HG02870 (cell line): ENCODE results near the gene TNNT1.

Experiments used
- ATAC-seq: cut with Tn5 transposase; IDR thresholded peaks from one replicate; pipeline ENCODE4 v1.9.1; 2021; ENCODE audit warnings: mild to moderate bottlenecking, moderate library complexity; ENCODE audit not compliant: unreplicated experiment

TNNT1 gene

GRCh38 chr19:55145232-55145631 is 3.8 kb downstream of the TNNT1 start:
- no peak for ATAC-seq

GRCh38 chr19:55141696-55142095 is 7.3 kb downstream of the TNNT1 start:
- ATAC-seq = no peak

DNA sequence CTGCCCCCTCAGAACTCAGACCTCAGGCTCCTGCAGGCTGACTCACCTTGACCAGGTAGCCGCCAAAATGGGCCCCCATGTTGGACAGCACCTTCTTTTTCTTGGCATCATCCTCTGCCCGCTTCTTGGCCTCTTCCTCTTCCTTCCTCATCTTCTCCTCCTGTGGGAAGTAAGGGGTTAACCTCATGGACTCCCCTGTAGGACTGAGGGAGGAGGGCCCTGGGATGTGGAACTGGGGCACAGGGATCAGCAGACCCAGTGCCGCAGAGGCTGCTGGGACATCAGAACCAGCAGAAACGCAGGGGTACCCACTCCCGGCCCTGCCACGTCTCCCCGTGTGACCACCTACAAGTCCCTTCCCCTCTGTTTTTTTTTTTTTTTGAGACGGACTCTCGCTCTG is 11.1 kb downstream of the TNNT1 start:
- no peak for ATAC-seq

DNA sequence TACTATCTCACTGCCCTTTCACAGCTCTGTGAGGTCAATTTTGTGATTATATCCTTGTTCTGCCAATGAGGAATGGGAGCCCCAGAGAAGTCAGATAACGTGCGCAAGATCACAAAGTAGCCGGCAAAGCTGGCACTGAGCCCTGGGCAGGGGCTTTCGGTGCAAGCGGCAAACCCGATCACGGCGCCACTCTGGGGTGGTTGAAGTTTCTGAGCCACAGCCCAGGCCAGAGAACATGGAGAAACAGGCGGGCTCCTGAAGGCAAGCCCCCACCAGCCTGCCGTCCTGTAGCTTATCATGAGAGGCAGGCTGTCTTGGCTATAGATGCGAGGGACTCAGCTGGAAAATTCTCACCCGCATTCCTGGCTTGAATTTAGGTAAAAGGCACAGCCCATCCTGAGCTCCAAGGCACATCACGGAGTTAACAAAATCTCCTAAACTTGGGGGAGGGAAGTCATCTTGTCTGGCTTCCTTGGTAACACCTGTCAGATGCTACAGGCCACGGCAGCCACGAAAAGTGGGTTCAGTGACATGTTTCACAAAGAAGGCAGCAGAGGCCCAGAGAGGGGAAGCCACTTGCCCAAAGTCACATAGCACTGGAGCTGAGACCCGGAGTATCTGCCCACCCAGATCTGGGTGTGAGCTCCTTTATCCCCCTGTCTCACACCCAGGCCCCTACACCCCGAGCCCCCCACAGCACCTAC is 12.5 kb downstream of the TNNT1 start:
- ATAC-seq = no peak

DNA sequence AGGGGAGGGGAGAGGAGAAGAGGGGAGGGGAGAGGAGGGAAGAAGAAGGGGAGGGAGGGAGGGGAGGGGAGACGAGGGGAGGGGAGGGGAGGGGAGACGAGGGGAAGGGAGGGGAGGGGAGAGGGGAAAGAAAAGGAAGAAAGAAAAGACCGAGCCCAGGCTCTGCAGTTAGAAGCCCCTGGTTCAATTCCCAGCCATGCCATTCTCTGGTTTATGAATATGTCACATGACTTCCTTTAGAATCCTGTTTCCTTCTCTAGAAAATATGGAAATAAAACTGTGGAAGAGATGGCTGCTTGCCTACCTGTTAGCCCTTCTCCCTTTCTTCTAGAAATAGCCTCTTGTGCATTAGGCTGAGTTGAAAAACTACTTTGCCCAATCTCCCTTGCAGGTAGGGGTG is 14.3 kb downstream of the TNNT1 start:
- ATAC-seq = no peak

GRCh38 chr19:55133639-55134444 is 15.2 kb downstream of the TNNT1 start:
- ATAC-seq = no peak

DNA sequence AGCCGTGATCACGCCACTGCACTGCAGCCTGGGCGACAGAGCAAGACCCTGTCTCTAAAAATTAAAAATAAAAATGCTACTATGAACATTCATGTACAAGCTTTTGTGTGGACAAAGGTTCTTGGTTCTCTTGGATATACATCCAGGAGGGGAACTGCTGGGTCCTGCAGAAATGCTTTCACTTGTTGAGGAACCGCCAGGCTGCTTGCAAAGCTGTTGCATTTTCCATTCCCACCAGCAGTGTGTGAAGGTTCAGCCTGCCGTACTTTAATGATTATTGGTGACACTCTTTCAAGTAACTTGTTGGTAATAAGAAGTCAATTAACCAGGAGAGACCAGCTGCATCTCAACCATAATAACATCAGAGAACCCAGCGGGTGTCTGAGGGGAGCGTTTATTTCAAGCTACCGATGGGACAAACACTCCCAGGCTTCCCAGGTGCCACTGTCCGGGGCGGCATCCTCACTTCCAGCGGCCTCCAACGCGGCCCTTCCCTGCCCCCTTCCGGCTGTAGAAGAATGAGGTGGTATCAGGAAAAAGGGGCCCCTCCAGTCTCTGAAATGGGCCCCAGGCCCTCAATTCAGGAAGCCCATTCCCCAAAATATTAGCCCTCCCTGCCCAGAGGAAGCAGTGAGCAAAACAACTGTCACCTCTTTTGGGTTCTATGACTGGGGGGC is 16.4 kb downstream of the TNNT1 start:
- no peak for ATAC-seq

GRCh38 chr19:55131421-55131820 is 17.6 kb downstream of the TNNT1 start:
- ATAC-seq = no peak

- no peak for ATAC-seq
These were observed 30.0 kb downstream of the TNNT1 start for GRCh38 chr19:55119053-55119452.

DNA sequence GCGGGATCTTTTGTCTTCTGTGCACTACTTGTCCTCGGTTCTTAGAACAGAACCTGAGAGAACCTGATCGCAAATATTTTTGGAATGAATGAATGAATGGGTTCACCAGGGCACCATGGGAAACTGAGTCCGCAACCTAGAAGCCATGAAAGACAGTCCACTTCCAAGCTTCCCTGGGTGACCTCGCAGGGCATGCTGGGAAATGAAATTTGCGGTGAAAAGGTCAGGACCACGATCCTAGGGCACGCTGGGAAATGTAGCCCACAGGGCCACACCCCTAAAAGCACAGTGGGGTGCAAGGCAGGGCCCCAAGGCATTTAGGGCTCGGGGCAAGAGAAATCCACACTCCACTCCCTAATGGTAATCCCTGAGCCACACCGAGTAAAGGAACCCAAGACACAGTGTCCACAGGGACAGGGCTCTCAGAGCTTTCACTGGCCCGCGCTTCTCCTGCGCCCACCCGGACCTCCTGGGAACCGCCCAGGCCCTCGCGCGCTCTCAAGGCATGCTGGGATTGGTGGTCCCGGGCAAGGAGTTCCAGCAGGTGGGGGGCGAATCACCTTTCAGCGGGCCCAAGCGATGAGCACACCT is 30.5 kb downstream of the TNNT1 start:
- ATAC-seq = no peak

GRCh38 chr19:55117663-55118391 is 31.2 kb downstream of the TNNT1 start:
- peak; percentile 88 for ATAC-seq

- peak; percentile 3 for ATAC-seq
These were observed 31.9 kb downstream of the TNNT1 start, which contains the start of gene PPP1R12C for GRCh38 chr19:55116859-55117662. PPP1R12C (minus strand) TSS chr19:55117637; CDS start chr19:55117543, 94 bp downstream.

- no peak for ATAC-seq
These were observed 32.7 kb downstream of the TNNT1 start for GRCh38 chr19:55116232-55116858.

- no peak for ATAC-seq
These were observed 33.5 kb downstream of the TNNT1 start for GRCh38 chr19:55115446-55116065.

DNA sequence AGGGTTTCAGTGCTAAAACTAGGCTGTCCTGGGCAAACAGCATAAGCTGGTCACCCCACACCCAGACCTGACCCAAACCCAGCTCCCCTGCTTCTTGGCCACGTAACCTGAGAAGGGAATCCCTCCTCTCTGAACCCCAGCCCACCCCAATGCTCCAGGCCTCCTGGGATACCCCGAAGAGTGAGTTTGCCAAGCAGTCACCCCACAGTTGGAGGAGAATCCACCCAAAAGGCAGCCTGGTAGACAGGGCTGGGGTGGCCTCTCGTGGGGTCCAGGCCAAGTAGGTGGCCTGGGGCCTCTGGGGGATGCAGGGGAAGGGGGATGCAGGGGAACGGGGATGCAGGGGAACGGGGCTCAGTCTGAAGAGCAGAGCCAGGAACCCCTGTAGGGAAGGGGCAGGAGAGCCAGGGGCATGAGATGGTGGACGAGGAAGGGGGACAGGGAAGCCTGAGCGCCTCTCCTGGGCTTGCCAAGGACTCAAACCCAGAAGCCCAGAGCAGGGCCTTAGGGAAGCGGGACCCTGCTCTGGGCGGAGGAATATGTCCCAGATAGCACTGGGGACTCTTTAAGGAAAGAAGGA is 34.4 kb downstream of the TNNT1 start:
- no peak for ATAC-seq

DNA sequence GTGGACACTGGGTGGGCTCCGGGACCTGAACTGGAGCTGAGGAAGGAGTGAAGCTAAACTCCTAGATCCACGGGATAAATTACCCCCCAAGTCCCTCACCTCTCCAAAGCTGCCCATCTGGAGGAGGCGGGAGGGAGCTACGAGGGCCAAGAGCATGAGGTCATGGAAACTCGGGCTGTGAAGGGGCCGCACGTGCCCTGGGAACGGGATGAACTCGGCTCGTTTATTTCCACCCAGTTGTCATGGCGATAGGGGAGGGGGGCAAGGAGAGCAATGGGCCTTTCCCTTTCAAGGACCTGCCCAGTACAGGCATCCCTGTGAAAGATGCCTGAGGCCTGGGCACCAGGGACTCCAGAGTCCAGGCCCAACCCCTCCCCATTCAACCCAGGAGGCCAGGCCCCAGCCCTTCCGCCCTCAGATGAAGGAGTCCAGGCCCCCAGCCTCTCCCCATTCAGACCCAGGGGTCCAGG is 35.4 kb downstream of the TNNT1 start:
- ATAC-seq = no peak

DNA sequence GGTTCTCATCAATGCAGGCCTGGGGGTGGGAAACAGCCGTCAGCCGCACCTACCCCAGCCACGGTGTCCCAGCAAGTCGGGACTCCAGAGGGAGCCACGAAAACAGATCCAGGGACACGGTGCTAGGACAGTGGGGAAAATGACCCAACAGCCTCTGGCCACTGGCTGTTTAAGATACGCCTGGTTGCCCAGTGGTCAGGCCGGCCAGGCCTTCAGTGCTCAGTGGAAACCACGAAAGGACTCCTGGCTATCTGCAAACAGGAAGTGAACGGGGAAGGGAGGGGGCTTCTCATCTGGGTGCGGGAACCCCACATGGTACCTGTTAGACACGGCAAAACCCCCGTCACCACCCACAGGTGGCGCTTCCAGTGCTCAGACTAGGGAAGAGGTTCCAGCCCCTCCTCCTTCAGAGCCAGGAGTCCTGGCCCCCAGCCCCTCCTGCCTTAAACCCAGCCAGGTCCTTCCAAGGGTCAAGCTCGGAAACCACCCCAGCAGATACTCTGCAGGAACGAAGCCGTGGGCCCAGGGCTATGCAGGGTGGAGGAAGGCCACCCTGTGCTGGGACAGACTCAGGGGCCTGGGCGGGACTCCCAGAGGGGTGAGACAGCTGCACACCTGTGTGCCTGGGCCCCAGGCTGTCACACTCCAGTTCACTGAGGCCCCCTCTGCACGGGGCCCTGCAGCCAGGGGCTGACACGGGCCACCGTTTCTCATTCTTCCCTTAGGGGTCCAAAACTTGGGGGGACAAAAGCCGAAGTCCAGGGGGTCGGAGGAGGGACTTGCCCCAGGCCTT is 36.0 kb downstream of the TNNT1 start:
- no peak for ATAC-seq
